Activated T-cell treated with anti-CD3 and anti-CD28 coated beads, Interleukin-2, amount 50 U/mL, for 24 hours (primary cell): ENCODE measurements around the gene DOCK3.
"Not testable (repeated sequence)": the region's sequence is repeated elsewhere in the genome, so short reads cannot be mapped to it uniquely, and the experiment has no call there.

Experiments used
- DNase-seq: peaks from one replicate; pipeline ENCODE4 v3.0.0-alpha.2; 2020
- H3K27ac Mint-ChIP-seq: 2 replicates; pipeline ENCODE4 v1.8.0; 2020; ENCODE audit warnings: mild to moderate bottlenecking, mixed read lengths
- H3K27me3 Mint-ChIP-seq: 2 replicates; pipeline ENCODE4 v1.8.0; 2020; ENCODE audit warnings: mixed read lengths
- H3K36me3 Mint-ChIP-seq: 2 replicates; pipeline ENCODE4 v1.8.0; 2020; ENCODE audit warnings: low read depth, mixed read lengths
- H3K4me1 Mint-ChIP-seq: 2 replicates; pipeline ENCODE4 v1.8.0; 2020; ENCODE audit warnings: low read depth, mixed read lengths
- H3K4me3 Mint-ChIP-seq: 2 replicates; pipeline ENCODE4 v1.8.0; 2020; ENCODE audit warnings: mild to moderate bottlenecking, moderate library complexity, mixed read lengths
- H3K9me3 Mint-ChIP-seq: 2 replicates; pipeline ENCODE4 v1.8.0; 2020; ENCODE audit warnings: mixed read lengths

The DOCK3 gene

GRCh38 chr3:51353691-51354090 lies 679.0 kb downstream of the DOCK3 start:
- no peak for DNase-seq
- no peak overlapping the region for H3K27ac Mint-ChIP-seq
- no peaks in the 10 kb centered on the region for H3K36me3 Mint-ChIP-seq
- H3K4me3 Mint-ChIP-seq = no peak overlapping the region
- no peaks in the 10 kb centered on the region for H3K4me1 Mint-ChIP-seq
- no peaks in the 10 kb centered on the region for H3K27me3 Mint-ChIP-seq
- H3K9me3 Mint-ChIP-seq = no peaks in the 10 kb centered on the region

- H3K4me3 Mint-ChIP-seq = no peak overlapping the region
- DNase-seq = no peak
- H3K27ac Mint-ChIP-seq = no peak overlapping the region
- H3K9me3 Mint-ChIP-seq = no peaks in the 10 kb centered on the region
- H3K27me3 Mint-ChIP-seq = no peaks in the 10 kb centered on the region
- no peaks in the 10 kb centered on the region for H3K4me1 Mint-ChIP-seq
- no peaks in the 10 kb centered on the region for H3K36me3 Mint-ChIP-seq
These were observed 679.4 kb downstream of the DOCK3 start for GRCh38 chr3:51354172-51354571.

- Mint-ChIP-seq H3K27ac (no peak overlapping the region), H3K9me3 (no peaks in the 10 kb centered on the region), H3K4me3 (no peak overlapping the region), H3K36me3 (no peaks in the 10 kb centered on the region), H3K27me3 (no peaks in the 10 kb centered on the region), H3K4me1 (no peaks in the 10 kb centered on the region)
- DNase-seq = no peak
These were observed 680.2 kb downstream of the DOCK3 start for GRCh38 chr3:51354731-51355615.

GRCh38 chr3:51355891-51356578 lies 681.3 kb downstream of the DOCK3 start:
- Mint-ChIP-seq H3K9me3 (no peaks in the 10 kb centered on the region), H3K4me1 (no peaks in the 10 kb centered on the region), H3K36me3 (no peaks in the 10 kb centered on the region), H3K4me3 (no peak overlapping the region), H3K27me3 (no peaks in the 10 kb centered on the region), H3K27ac (no peak overlapping the region)
- no peak for DNase-seq

GRCh38 chr3:51357856-51358255 lies 683.1 kb downstream of the DOCK3 start:
- H3K4me3 Mint-ChIP-seq = no peak overlapping the region
- no peaks in the 10 kb centered on the region for H3K9me3 Mint-ChIP-seq
- no peaks in the 10 kb centered on the region for H3K36me3 Mint-ChIP-seq
- no peaks in the 10 kb centered on the region for H3K4me1 Mint-ChIP-seq
- H3K27ac Mint-ChIP-seq = no peak overlapping the region
- no peak for DNase-seq
- H3K27me3 Mint-ChIP-seq = no peaks in the 10 kb centered on the region

GRCh38 chr3:51358981-51359380 lies 684.3 kb downstream of the DOCK3 start:
- Mint-ChIP-seq H3K4me3 (no peak overlapping the region), H3K4me1 (no peaks in the 10 kb centered on the region), H3K36me3 (no peaks in the 10 kb centered on the region), H3K27ac (no peak overlapping the region), H3K9me3 (no peaks in the 10 kb centered on the region), H3K27me3 (no peaks in the 10 kb centered on the region)
- no peak for DNase-seq

GRCh38 chr3:51360806-51361205 lies 686.1 kb downstream of the DOCK3 start:
- Mint-ChIP-seq H3K36me3 (no peaks in the 10 kb centered on the region), H3K4me1 (no peaks in the 10 kb centered on the region), H3K4me3 (no peak overlapping the region), H3K27me3 (no peaks in the 10 kb centered on the region), H3K27ac (no peak overlapping the region), H3K9me3 (no peaks in the 10 kb centered on the region)
- peak; percentile 2 for DNase-seq

- Mint-ChIP-seq H3K36me3 (no peaks in the 10 kb centered on the region), H3K4me3 (no peak overlapping the region), H3K4me1 (no peaks in the 10 kb centered on the region), H3K27ac (no peak overlapping the region), H3K9me3 (no peaks in the 10 kb centered on the region), H3K27me3 (no peaks in the 10 kb centered on the region)
- DNase-seq = peak; percentile 14
These were observed 687.0 kb downstream of the DOCK3 start for GRCh38 chr3:51361746-51362145.

- H3K4me3 Mint-ChIP-seq = no peak overlapping the region
- no peaks in the 10 kb centered on the region for H3K9me3 Mint-ChIP-seq
- H3K27ac Mint-ChIP-seq = no peak overlapping the region
- H3K27me3 Mint-ChIP-seq = no peaks in the 10 kb centered on the region
- no peaks in the 10 kb centered on the region for H3K4me1 Mint-ChIP-seq
- no peak for DNase-seq
- H3K36me3 Mint-ChIP-seq = no peaks in the 10 kb centered on the region
These were observed 687.7 kb downstream of the DOCK3 start for GRCh38 chr3:51362476-51362875.

GRCh38 chr3:51368276-51368675 lies 693.5 kb downstream of the DOCK3 start:
- H3K4me1 Mint-ChIP-seq, H3K4me3 Mint-ChIP-seq, H3K36me3 Mint-ChIP-seq, H3K27ac Mint-ChIP-seq, H3K9me3 Mint-ChIP-seq, H3K27me3 Mint-ChIP-seq: not testable (repeated sequence)
- peak; percentile 15 for DNase-seq

GRCh38 chr3:51371943-51372557 lies 697.3 kb downstream of the DOCK3 start:
- Mint-ChIP-seq H3K4me1 (no peaks in the 10 kb centered on the region), H3K27ac (no peak overlapping the region), H3K27me3 (no peaks in the 10 kb centered on the region), H3K4me3 (no peak overlapping the region), H3K9me3 (no peaks in the 10 kb centered on the region), H3K36me3 (no peaks in the 10 kb centered on the region)
- peak; percentile 37 for DNase-seq

GRCh38 chr3:51373658-51374421 lies 699.1 kb downstream of the DOCK3 start:
- DNase-seq = peak; percentile 11
- no peak overlapping the region for H3K4me3 Mint-ChIP-seq
- H3K27ac Mint-ChIP-seq = no peak overlapping the region
- H3K4me1 Mint-ChIP-seq = no peaks in the 10 kb centered on the region
- no peaks in the 10 kb centered on the region for H3K36me3 Mint-ChIP-seq
- no peaks in the 10 kb centered on the region for H3K27me3 Mint-ChIP-seq
- H3K9me3 Mint-ChIP-seq = no peaks in the 10 kb centered on the region

- H3K4me3 Mint-ChIP-seq = no peak overlapping the region
- H3K36me3 Mint-ChIP-seq = no peaks in the 10 kb centered on the region
- no peak overlapping the region for H3K27ac Mint-ChIP-seq
- H3K27me3 Mint-ChIP-seq = no peaks in the 10 kb centered on the region
- H3K4me1 Mint-ChIP-seq = peaks cover 2% of the 10 kb centered on the region
- no peaks in the 10 kb centered on the region for H3K9me3 Mint-ChIP-seq
- peak; percentile 24 for DNase-seq
These were observed 699.7 kb downstream of the DOCK3 start for GRCh38 chr3:51374456-51374855.

- peaks cover 2% of the 10 kb centered on the region for H3K4me1 Mint-ChIP-seq
- no peak overlapping the region for H3K4me3 Mint-ChIP-seq
- H3K36me3 Mint-ChIP-seq = no peaks in the 10 kb centered on the region
- H3K27me3 Mint-ChIP-seq = no peaks in the 10 kb centered on the region
- no peak for DNase-seq
- no peaks in the 10 kb centered on the region for H3K9me3 Mint-ChIP-seq
- H3K27ac Mint-ChIP-seq = no peak overlapping the region
These were observed 700.4 kb downstream of the DOCK3 start for GRCh38 chr3:51375136-51375535.
